Ectodermal cell (in vitro differentiated cells): Measurements from ENCODE around the gene DGKI.

ENCODE experiments used
- H3K27ac ChIP-seq: 2 replicates; pipeline ENCODE4 v1.7.0; 2013; ENCODE audit warnings: mild to moderate bottlenecking, low read depth, low read length; ENCODE audit not compliant: insufficient read depth, poor library complexity, severe bottlenecking
- H3K27me3 ChIP-seq: 2 replicates; pipeline ENCODE4 v1.7.0; 2013; ENCODE audit warnings: mild to moderate bottlenecking, low read length; ENCODE audit not compliant: insufficient read depth, control insufficient read depth, poor library complexity, severe bottlenecking
- H3K36me3 ChIP-seq: one replicate; pipeline ENCODE4 v1.7.0; 2013; ENCODE audit warnings: low read length; ENCODE audit not compliant: control insufficient read depth, insufficient read depth
- H3K4me1 ChIP-seq: one replicate; pipeline ENCODE4 v1.7.0; 2013; ENCODE audit warnings: low read length; ENCODE audit not compliant: control insufficient read depth, insufficient read depth
- H3K4me3 ChIP-seq: 2 replicates; pipeline ENCODE4 v1.7.0; 2013; ENCODE audit warnings: low read depth, low read length, control low read depth; ENCODE audit not compliant: insufficient read depth
- H3K9me3 ChIP-seq: 2 replicates; pipeline ENCODE4 v1.7.0; 2013; ENCODE audit warnings: mild to moderate bottlenecking, low read length, moderate library complexity; ENCODE audit not compliant: control insufficient read depth
- WGBS, 2 experiments: methylation state at CpG; one replicate each; pipeline ENCODE4 v1.1.7; 2013; ENCODE audit warnings: missing lambda C conversion rate in 2 of 2; 5-methylcytosine and 5-hydroxymethylcytosine counted together

DGKI gene

GRCh38 chr7:137342828-137343261, 503.9 kb downstream of the DGKI start:
- Histone ChIP-seq H3K4me1 (peaks cover 4% of the 10 kb centered on the region), H3K27ac (peak overlapping the region; percentile 70), H3K9me3 (no peaks in the 10 kb centered on the region), H3K36me3 (peaks cover 1% of the 10 kb centered on the region), H3K27me3 (no peaks in the 10 kb centered on the region), H3K4me3 (peak overlapping the region; percentile 66)
- WGBS, 2 experiments, result 4% methylated on average over 5 of the region's 5 CpGs

GRCh38 chr7:137342265-137342664, 504.5 kb downstream of the DGKI start:
- H3K4me1 ChIP-seq, result peaks cover 4% of the 10 kb centered on the region
- no peaks in the 10 kb centered on the region for H3K9me3 ChIP-seq
- no peak overlapping the region for H3K27ac ChIP-seq
- 44 to 54% methylated on average over 3 of the region's 3 CpGs for WGBS, 2 experiments
- H3K4me3 ChIP-seq, result peak overlapping the region; percentile 66
- H3K27me3 ChIP-seq, result no peaks in the 10 kb centered on the region
- peaks cover 3% of the 10 kb centered on the region for H3K36me3 ChIP-seq

GRCh38 chr7:137337902-137338301, 508.9 kb downstream of the DGKI start:
- Histone ChIP-seq H3K4me3 (no peak overlapping the region), H3K27ac (no peak overlapping the region), H3K27me3 (no peaks in the 10 kb centered on the region), H3K36me3 (peaks cover 14% of the 10 kb centered on the region), H3K9me3 (no peaks in the 10 kb centered on the region), H3K4me1 (peaks cover 4% of the 10 kb centered on the region)
- 77 to 86% methylated on average over 2 of the region's 2 CpGs for WGBS, 2 experiments

- Histone ChIP-seq H3K36me3 (peaks cover 14% of the 10 kb centered on the region), H3K27ac (no peak overlapping the region), H3K4me1 (peaks cover 11% of the 10 kb centered on the region), H3K9me3 (no peaks in the 10 kb centered on the region), H3K27me3 (no peaks in the 10 kb centered on the region), H3K4me3 (no peak overlapping the region)
- WGBS, 2 experiments, result 90 to 97% methylated on average over 4 of the region's 4 CpGs
Observed at GRCh38 chr7:137335814-137336213, 511.0 kb downstream of the DGKI start.

GRCh38 chr7:137331378-137331777, 515.4 kb downstream of the DGKI start:
- Histone ChIP-seq H3K9me3 (no peaks in the 10 kb centered on the region), H3K36me3 (peaks cover 7% of the 10 kb centered on the region), H3K27ac (no peak overlapping the region), H3K4me3 (no peak overlapping the region), H3K4me1 (peaks cover 15% of the 10 kb centered on the region), H3K27me3 (no peaks in the 10 kb centered on the region)
- 75 to 79% methylated on average over 8 of the region's 8 CpGs for WGBS, 2 experiments
